Activated naive CD4-positive, alpha-beta T cell treated with Interleukin-2 at 50 U/mL for 16 hours (primary cell): ENCODE measurements around the gene AGAP3.

Experiments
- DNase-seq: peaks from one replicate; pipeline ENCODE4 v3.0.0-alpha.2; 2020

Gene AGAP3

DNA sequence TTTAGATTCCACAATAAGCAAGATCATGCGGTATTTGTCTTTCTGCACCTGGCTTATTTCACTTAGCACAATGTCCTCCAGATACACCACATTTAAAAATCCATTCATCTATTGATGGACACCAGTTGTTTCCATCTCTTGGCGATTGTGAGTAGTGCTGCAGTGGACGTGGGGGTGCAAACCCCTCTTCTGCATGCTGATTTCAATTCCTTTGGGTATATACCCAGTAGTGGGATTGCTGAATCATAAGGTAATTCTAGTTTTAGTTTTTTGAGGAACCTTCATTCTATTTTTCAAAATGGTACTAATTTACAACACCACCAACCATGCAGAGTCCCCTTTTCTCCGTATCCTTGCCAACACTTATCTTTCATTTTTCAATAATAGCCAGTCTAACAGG is 102.8 kb downstream of the AGAP3 start:
- no peak for DNase-seq

GRCh38 chr7:151191544-151191943 is 105.3 kb downstream of the AGAP3 start:
- no peak for DNase-seq

GRCh38 chr7:151192002-151192539 is 105.8 kb downstream of the AGAP3 start:
- no peak for DNase-seq

- no peak for DNase-seq
Observed at GRCh38 chr7:151193203-151193978, 107.1 kb downstream of the AGAP3 start.
